ENCODE data around the gene PLA2G4D. TPM values are rescaled to one million over a fixed set of nuclear protein-coding genes. Genes with fewer than 3 reads are reported as not detected.

The PLA2G4D gene
- total and polyA plus RNA-seq, 2 donors (not counting 3 experiments of a cell fraction or from before 2014, with no cell fraction given) = not detected

DNA sequence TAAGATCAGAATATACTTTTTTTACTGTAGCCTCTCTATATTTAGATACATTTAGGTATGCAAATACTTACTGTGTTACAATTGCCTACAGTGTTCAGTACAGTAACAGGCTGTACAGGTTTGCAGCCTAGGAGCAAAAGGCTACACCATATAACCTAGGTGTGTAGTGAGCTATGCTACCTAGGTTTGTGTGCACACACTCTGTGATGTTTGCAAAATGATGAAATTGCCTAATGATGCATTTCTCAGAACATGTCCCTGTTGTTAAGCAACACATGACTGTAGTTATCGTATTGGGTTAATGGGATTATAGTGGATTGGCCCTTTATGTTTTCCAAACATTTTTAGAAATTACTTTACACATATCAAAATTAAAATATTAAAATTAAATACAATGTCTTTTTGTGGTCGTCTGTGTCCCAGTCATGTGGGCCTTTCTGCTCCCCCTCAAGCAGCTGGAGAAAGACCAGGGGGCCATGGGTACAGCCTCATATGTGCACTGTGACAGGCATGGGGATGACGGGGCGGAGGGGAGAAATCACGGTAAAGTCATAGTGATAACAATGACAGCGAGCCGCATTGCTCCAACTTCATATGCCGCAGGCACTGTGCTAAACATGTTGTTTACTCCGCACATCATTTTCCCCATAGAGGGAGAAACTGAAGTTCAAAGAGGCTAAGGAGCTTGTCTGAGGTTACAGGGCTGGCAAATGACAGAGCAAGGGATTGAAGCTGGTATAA, 46.1 kb downstream of the PLA2G4D start:
- TF ChIP-seq, protein P1, sequence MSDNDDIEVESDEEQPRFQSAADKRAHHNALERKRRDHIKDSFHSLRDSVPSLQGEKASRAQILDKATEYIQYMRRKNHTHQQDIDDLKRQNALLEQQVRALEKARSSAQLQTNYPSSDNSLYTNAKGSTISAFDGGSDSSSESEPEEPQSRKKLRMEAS (IDR thresholded peaks at IDR 0.05; ENCODE audit: insufficient read depth, insufficient read length) = no peak
- TF ChIP-seq MYC (IDR thresholded peaks at IDR 0.05; ENCODE audit: low read depth, low read length) (no peak), POLR2AphosphoS5 (IDR thresholded peaks at IDR 0.05; ENCODE audit: insufficient read depth, low read depth, low read length) (no peak), FOS (IDR thresholded peaks at IDR 0.05; ENCODE audit: borderline replicate concordance, insufficient read depth, low read length) (no peak), GATA2 (IDR thresholded peaks at IDR 0.05; ENCODE audit: insufficient read depth, insufficient read length, low read depth, low read length) (no peak), EZH2 (IDR thresholded peaks at IDR 0.05; ENCODE audit: borderline replicate concordance, low read depth, low read length, severe bottlenecking) (no peak), JUN (IDR thresholded peaks at IDR 0.05; ENCODE audit: borderline replicate concordance, insufficient read depth, insufficient read length, low read depth) (no peak), POLR2A (IDR thresholded peaks at IDR 0.05; ENCODE audit: low read depth, low read length) (no peak)
- TF ChIP-seq, protein P2, sequence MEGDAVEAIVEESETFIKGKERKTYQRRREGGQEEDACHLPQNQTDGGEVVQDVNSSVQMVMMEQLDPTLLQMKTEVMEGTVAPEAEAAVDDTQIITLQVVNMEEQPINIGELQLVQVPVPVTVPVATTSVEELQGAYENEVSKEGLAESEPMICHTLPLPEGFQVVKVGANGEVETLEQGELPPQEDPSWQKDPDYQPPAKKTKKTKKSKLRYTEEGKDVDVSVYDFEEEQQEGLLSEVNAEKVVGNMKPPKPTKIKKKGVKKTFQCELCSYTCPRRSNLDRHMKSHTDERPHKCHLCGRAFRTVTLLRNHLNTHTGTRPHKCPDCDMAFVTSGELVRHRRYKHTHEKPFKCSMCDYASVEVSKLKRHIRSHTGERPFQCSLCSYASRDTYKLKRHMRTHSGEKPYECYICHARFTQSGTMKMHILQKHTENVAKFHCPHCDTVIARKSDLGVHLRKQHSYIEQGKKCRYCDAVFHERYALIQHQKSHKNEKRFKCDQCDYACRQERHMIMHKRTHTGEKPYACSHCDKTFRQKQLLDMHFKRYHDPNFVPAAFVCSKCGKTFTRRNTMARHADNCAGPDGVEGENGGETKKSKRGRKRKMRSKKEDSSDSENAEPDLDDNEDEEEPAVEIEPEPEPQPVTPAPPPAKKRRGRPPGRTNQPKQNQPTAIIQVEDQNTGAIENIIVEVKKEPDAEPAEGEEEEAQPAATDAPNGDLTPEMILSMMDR (IDR thresholded peaks at IDR 0.05; ENCODE audit: extremely low read depth in 1 of 2, insufficient read depth in 1 of 2, low read depth in 1 of 2, low read length in 2 of 2) = no peak
- ChIA-PET CTCF (no interaction called here), POLR2A (no interaction called here)
- Histone ChIP-seq H3K9me1 (replicated peaks; ENCODE audit: control insufficient read depth, extremely low read depth, insufficient read depth, low read length) (no peaks in the 10 kb centered on the region), H3K36me3 (ENCODE audit: control insufficient read depth in 2 of 2, extremely low read depth in 1 of 2, insufficient read depth in 2 of 2, low read length in 2 of 2) (no peaks in the 10 kb centered on the region), H4K20me1 (replicated peaks; ENCODE audit: control insufficient read depth, extremely low read depth, insufficient read depth, low read length) (no peaks in the 10 kb centered on the region), H3K79me2 (ENCODE audit: control insufficient read depth, insufficient read depth, low read length) (no peaks in the 10 kb centered on the region), H3K9ac (replicated peaks; ENCODE audit: extremely low read depth, insufficient read depth, low read length) (no peak overlapping the region), H3K4me2 (ENCODE audit: insufficient read depth, low read length) (no peak overlapping the region), H3K4me3 (replicated peaks in 1 of 3; ENCODE audit: insufficient read depth in 1 of 3, low read depth in 1 of 3, low read length in 3 of 3) (no peak overlapping the region), H2AFZ (ENCODE audit: low read depth, low read length) (no peak overlapping the region), H3K27ac (ENCODE audit: insufficient read depth, low read depth, low read length) (no peak overlapping the region), H3K9me3 (replicated peaks; ENCODE audit: control insufficient read depth, insufficient read depth, low read length) (no peaks in the 10 kb centered on the region), H3K27me3 (ENCODE audit: control insufficient read depth in 2 of 2, insufficient read depth in 2 of 2, low read length in 2 of 2) (peaks cover 8 to 10% of the 10 kb centered on the region in 2 experiments), H3K4me1 (ENCODE audit: control insufficient read depth, extremely low read depth, insufficient read depth, low read length) (no peaks in the 10 kb centered on the region)
- BruUV-seq (replicated peaks) = no TSS peak
- intact Hi-C loops (cut with micrococcal nuclease) = no loop called here
- DNase-seq (ENCODE audit: low read depth, low spot score) (no peak), FAIRE-seq (no peak)
- dilution Hi-C loops (cut with MboI; ENCODE audit: extremely low pct_ligation_motif_present, low sequenced_read_pairs) = no loop called here
